ENCODE results near the gene ANKRD60. TPM values are rescaled to one million over a fixed set of nuclear protein-coding genes. Genes with fewer than 3 reads are reported as not detected.

ANKRD60 gene
- polyA plus RNA-seq, 1 experiment, result not detected

- no peaks in the 10 kb centered on the region for H3K27me3 ChIP-seq (ENCODE audit: control insufficient read depth, insufficient read depth, low read length)
- no peak for DNase-seq (ENCODE audit: low read depth)
- ChIA-PET POLR2A (no interaction called here), CTCF (interaction anchor here (0.6 kb wide), 1 partner anchor 246 kb away, joined by 3 read pairs; no protein-coding TSS in a partner anchor)
- TF ChIP-seq, protein P1, sequence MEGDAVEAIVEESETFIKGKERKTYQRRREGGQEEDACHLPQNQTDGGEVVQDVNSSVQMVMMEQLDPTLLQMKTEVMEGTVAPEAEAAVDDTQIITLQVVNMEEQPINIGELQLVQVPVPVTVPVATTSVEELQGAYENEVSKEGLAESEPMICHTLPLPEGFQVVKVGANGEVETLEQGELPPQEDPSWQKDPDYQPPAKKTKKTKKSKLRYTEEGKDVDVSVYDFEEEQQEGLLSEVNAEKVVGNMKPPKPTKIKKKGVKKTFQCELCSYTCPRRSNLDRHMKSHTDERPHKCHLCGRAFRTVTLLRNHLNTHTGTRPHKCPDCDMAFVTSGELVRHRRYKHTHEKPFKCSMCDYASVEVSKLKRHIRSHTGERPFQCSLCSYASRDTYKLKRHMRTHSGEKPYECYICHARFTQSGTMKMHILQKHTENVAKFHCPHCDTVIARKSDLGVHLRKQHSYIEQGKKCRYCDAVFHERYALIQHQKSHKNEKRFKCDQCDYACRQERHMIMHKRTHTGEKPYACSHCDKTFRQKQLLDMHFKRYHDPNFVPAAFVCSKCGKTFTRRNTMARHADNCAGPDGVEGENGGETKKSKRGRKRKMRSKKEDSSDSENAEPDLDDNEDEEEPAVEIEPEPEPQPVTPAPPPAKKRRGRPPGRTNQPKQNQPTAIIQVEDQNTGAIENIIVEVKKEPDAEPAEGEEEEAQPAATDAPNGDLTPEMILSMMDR (IDR thresholded peaks at IDR 0.05; ENCODE audit: insufficient read depth, low read depth, low read length), result no peak
- H3K4me3 ChIP-seq (ENCODE audit: low read depth, low read length), result no peak overlapping the region
- H3K36me3 ChIP-seq (ENCODE audit: control insufficient read depth, insufficient read depth, low read length), result no peaks in the 10 kb centered on the region
Measured at GRCh38 chr20:58196402-58197184, 31.9 kb downstream of the ANKRD60 start.

GRCh38 chr20:58195047-58195446 lies 33.4 kb downstream of the ANKRD60 start:
- H3K36me3 ChIP-seq (ENCODE audit: control insufficient read depth, insufficient read depth, low read length), result no peaks in the 10 kb centered on the region
- TF ChIP-seq, protein P1 (IDR thresholded peaks at IDR 0.05; ENCODE audit: insufficient read depth, low read depth, low read length), result no peak
- no peak for DNase-seq (ENCODE audit: low read depth)
- H3K4me3 ChIP-seq (ENCODE audit: low read depth, low read length), result no peak overlapping the region
- H3K27me3 ChIP-seq (ENCODE audit: control insufficient read depth, insufficient read depth, low read length), result no peaks in the 10 kb centered on the region; the same call in 1 of the 2 replicates
- ChIA-PET POLR2A (no interaction called here), CTCF (interaction anchor here (0.7 to 2.3 kb wide), 8 partner anchors 13 to 600 kb away, joined by 3 to 8 read pairs (median 6); no protein-coding TSS in a partner anchor)

DNA sequence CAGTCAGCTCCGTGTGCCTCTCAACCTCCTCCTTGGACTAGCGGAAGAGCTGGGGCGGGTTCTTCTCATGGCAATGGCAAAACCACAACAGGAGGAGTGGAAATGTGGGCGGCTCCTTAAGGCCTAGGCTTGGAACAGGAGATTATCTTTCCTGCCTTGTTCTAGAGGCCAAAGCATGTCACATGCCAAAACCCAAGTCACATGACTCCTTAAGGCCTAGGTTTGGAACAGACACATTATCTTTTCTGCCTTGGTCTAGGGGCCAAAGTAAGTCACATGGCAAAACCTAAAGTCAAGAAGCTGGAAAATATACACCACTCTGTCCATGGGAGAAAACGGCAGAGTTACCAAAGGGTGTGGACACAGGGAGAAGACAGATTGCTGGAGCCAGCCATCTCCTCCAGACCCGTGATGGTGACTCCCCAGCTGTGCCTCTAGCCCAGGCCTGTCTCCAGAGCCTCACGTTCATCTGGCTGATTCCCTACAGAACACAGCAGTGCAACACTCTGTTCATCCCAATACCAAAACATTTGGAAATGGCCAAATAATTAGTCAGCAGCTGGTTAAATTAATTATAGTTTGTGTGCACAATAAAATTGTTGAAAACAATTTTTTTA lies 34.2 kb downstream of the ANKRD60 start:
- no peak overlapping the region for H3K4me3 ChIP-seq (ENCODE audit: low read depth, low read length)
- H3K27me3 ChIP-seq (ENCODE audit: control insufficient read depth, insufficient read depth, low read length), result no peaks in the 10 kb centered on the region; the same call in 1 of the 2 replicates
- TF ChIP-seq, protein P1 (IDR thresholded peaks at IDR 0.05; ENCODE audit: insufficient read depth, low read depth, low read length), result no peak
- no peaks in the 10 kb centered on the region for H3K36me3 ChIP-seq (ENCODE audit: control insufficient read depth, insufficient read depth, low read length)
- no peak for DNase-seq (ENCODE audit: low read depth)
- ChIA-PET CTCF (interaction anchor here (0.7 to 2.3 kb wide), 7 partner anchors 12 to 599 kb away, joined by 3 to 8 read pairs (median 6); no protein-coding TSS in a partner anchor), POLR2A (no interaction called here)

DNA sequence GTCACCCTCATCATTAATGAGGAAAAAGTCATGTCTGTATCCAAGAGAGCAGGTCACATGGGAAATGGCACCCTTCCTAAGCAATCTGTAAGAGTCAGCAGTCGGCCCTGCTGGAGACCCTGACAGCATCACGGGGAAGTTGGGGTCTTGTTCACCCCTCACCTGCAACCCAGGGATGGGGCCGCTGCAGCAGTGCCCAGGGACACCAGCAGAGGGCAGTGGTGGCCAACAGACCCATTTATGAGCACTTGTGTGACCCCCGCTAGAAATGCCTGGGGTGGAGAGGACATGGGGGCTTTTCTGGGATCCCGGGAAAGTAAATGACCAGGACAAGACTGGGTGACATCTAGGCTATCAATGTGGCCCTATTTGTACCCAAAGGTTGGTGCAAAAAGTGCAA lies 35.9 kb downstream of the ANKRD60 start:
- TF ChIP-seq, protein P1 (IDR thresholded peaks at IDR 0.05; ENCODE audit: insufficient read depth, low read depth, low read length), result peak; percentile 72
- ChIA-PET CTCF (interaction anchor here (0.7 to 1.8 kb wide), 7 partner anchors 8 to 679 kb away, joined by 3 to 8 read pairs (median 4); no protein-coding TSS in a partner anchor), POLR2A (no interaction called here)
- H3K27me3 ChIP-seq (ENCODE audit: control insufficient read depth, insufficient read depth, low read length), result peaks cover 2% of the 10 kb centered on the region; the same call in 1 of the 2 replicates
- DNase-seq (ENCODE audit: low read depth), result no peak
- H3K4me3 ChIP-seq (ENCODE audit: low read depth, low read length), result no peak overlapping the region
- H3K36me3 ChIP-seq (ENCODE audit: control insufficient read depth, insufficient read depth, low read length), result no peaks in the 10 kb centered on the region

DNA sequence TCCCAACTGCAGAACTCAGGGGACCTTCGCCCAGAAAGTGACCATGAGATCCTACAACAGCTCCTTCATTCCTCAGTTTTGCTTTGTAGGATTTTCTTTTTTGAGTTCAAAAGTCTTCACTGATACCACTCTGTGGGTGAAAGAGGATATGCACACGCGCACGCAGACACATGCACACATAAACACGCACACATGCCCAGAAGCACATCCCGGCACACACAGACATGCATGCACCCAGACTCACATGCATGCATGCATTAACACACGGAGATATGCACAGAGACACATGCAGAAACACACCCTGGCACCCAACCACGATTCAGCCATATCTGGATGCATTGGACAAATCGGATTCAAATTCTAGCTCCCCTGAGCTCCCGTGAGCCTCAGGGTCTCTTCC lies 36.4 kb downstream of the ANKRD60 start:
- Histone ChIP-seq H3K4me3 (ENCODE audit: low read depth, low read length) (no peak overlapping the region), H3K27me3 (ENCODE audit: control insufficient read depth, insufficient read depth, low read length) (peaks cover 2% of the 10 kb centered on the region; the same call in 1 of the 2 replicates), H3K36me3 (ENCODE audit: control insufficient read depth, insufficient read depth, low read length) (no peaks in the 10 kb centered on the region)
- TF ChIP-seq, protein P1 (IDR thresholded peaks at IDR 0.05; ENCODE audit: insufficient read depth, low read depth, low read length), result no peak
- CTCF ChIA-PET, result interaction anchor here (0.6 to 1.8 kb wide), 10 partner anchors 9 to 1263 kb away, joined by 3 to 8 read pairs (median 3); no protein-coding TSS in a partner anchor
- no peak for DNase-seq (ENCODE audit: low read depth)
- POLR2A ChIA-PET, result no interaction called here
